Neural cell (in vitro differentiated cells): ENCODE data around the gene VPS13D.

Experiments used
- EZH2 ChIP-seq: fragments of 200-600, 300-800 bp; shearing (Covaris generic), sonication (generic); IDR thresholded peaks from 2 replicates; pipeline ENCODE4 v1.6.1; 2014; ENCODE audit warnings: antibody characterized with exemption, low read length, borderline replicate concordance, mild to moderate bottlenecking; ENCODE audit not compliant: insufficient read depth, poor library complexity, severe bottlenecking
- POLR2AphosphoS5 ChIP-seq: IDR thresholded peaks from 2 replicates; pipeline ENCODE4 v1.6.1; 2012
- TF ChIP-seq, protein P1 (sequence below): fragments of 450-650 bp; IDR thresholded peaks from 2 replicates; pipeline ENCODE4 v1.5.1; 2014; ENCODE audit warnings: antibody characterized with exemption, mild to moderate bottlenecking, moderate library complexity; ENCODE audit not compliant: poor library complexity, severe bottlenecking

- TF ChIP-seq, protein P1, sequence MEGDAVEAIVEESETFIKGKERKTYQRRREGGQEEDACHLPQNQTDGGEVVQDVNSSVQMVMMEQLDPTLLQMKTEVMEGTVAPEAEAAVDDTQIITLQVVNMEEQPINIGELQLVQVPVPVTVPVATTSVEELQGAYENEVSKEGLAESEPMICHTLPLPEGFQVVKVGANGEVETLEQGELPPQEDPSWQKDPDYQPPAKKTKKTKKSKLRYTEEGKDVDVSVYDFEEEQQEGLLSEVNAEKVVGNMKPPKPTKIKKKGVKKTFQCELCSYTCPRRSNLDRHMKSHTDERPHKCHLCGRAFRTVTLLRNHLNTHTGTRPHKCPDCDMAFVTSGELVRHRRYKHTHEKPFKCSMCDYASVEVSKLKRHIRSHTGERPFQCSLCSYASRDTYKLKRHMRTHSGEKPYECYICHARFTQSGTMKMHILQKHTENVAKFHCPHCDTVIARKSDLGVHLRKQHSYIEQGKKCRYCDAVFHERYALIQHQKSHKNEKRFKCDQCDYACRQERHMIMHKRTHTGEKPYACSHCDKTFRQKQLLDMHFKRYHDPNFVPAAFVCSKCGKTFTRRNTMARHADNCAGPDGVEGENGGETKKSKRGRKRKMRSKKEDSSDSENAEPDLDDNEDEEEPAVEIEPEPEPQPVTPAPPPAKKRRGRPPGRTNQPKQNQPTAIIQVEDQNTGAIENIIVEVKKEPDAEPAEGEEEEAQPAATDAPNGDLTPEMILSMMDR: peak; percentile 98
- TF ChIP-seq EZH2 (no peak), POLR2AphosphoS5 (peak; percentile 68)
These were observed at the start of gene VPS13D for GRCh38 chr1:12229835-12230548.
